CMK (cell line): Measurements from ENCODE around the gene RAB6B.

ENCODE experiments used
- DNase-seq: peaks from one replicate; pipeline ENCODE4 v3.0.0-alpha.2; 2010; ENCODE audit warnings: low read depth

Gene RAB6B

GRCh38 chr3:133894353-133895207, 1.1 kb downstream of the RAB6B start:
- DNase-seq: no peak

- DNase-seq: no peak
Measured at GRCh38 chr3:133893683-133894352, 1.9 kb downstream of the RAB6B start.

GRCh38 chr3:133892541-133893231, 3.0 kb downstream of the RAB6B start:
- no peak for DNase-seq

GRCh38 chr3:133891662-133892378, 3.9 kb downstream of the RAB6B start:
- no peak for DNase-seq

- no peak for DNase-seq
Measured at GRCh38 chr3:133890972-133891644, 4.6 kb downstream of the RAB6B start.

- DNase-seq: no peak
Measured at GRCh38 chr3:133890037-133890436, 5.6 kb downstream of the RAB6B start.

- no peak for DNase-seq
Measured at GRCh38 chr3:133888726-133889340, 6.8 kb downstream of the RAB6B start.

- no peak for DNase-seq
Measured at GRCh38 chr3:133887803-133888703, 7.6 kb downstream of the RAB6B start.

GRCh38 chr3:133887074-133887802, 8.4 kb downstream of the RAB6B start:
- DNase-seq: no peak

GRCh38 chr3:133886031-133886722, 9.5 kb downstream of the RAB6B start:
- no peak for DNase-seq

- DNase-seq: no peak
Measured at GRCh38 chr3:133884887-133885711, 10.6 kb downstream of the RAB6B start.

- DNase-seq: no peak
Measured at GRCh38 chr3:133884054-133884886, 11.4 kb downstream of the RAB6B start.

- no peak for DNase-seq
Measured at GRCh38 chr3:133883641-133884040, 12.0 kb downstream of the RAB6B start.

GRCh38 chr3:133882986-133883586, 12.6 kb downstream of the RAB6B start:
- no peak for DNase-seq

GRCh38 chr3:133881939-133882825, 13.5 kb downstream of the RAB6B start:
- DNase-seq: no peak
